GM21526 (cell line): ENCODE data around the gene SMC5.
"Not testable (repeated sequence)": the region's sequence is repeated elsewhere in the genome, so short reads cannot be mapped to it uniquely, and the experiment has no call there.

ENCODE experiments used
- ATAC-seq: cut with Tn5 transposase; IDR thresholded peaks from one replicate; pipeline ENCODE4 v1.9.1; 2021; ENCODE audit warnings: moderate library complexity; ENCODE audit not compliant: unreplicated experiment, low FRiP score

The SMC5 gene

GRCh38 chr9:70262366-70262765, 3.6 kb downstream of the SMC5 start:
- no peak for ATAC-seq

GRCh38 chr9:70262948-70263347, 4.2 kb downstream of the SMC5 start:
- ATAC-seq = no peak

GRCh38 chr9:70263421-70263820, 4.6 kb downstream of the SMC5 start:
- ATAC-seq = no peak

- no peak for ATAC-seq
Measured at GRCh38 chr9:70278305-70278704, 19.5 kb downstream of the SMC5 start.

- no peak for ATAC-seq
Measured at GRCh38 chr9:70283848-70284247, 25.1 kb downstream of the SMC5 start.

GRCh38 chr9:70285246-70285645, 26.5 kb downstream of the SMC5 start:
- ATAC-seq = no peak

GRCh38 chr9:70285981-70286598, 27.3 kb downstream of the SMC5 start:
- no peak for ATAC-seq

- no peak for ATAC-seq
Measured at GRCh38 chr9:70290626-70291025, 31.8 kb downstream of the SMC5 start.

- no peak for ATAC-seq
Measured at GRCh38 chr9:70291446-70291845, 32.7 kb downstream of the SMC5 start.

- no peak for ATAC-seq
Measured at GRCh38 chr9:70292253-70292652, 33.5 kb downstream of the SMC5 start.

GRCh38 chr9:70293214-70293613, 34.4 kb downstream of the SMC5 start:
- ATAC-seq = no peak

- no peak for ATAC-seq
Measured at GRCh38 chr9:70297141-70297540, 38.4 kb downstream of the SMC5 start.

GRCh38 chr9:70298245-70298771, 39.5 kb downstream of the SMC5 start:
- no peak for ATAC-seq

- no peak for ATAC-seq
Measured at GRCh38 chr9:70303268-70303667, 44.5 kb downstream of the SMC5 start.

- no peak for ATAC-seq
Measured at GRCh38 chr9:70304810-70305209, 46.0 kb downstream of the SMC5 start.

GRCh38 chr9:70315389-70315788, 56.6 kb downstream of the SMC5 start:
- no peak for ATAC-seq

GRCh38 chr9:70318002-70318401, 59.2 kb downstream of the SMC5 start:
- no peak for ATAC-seq

- ATAC-seq = no peak
Measured at GRCh38 chr9:70322096-70322495, 63.3 kb downstream of the SMC5 start.

- ATAC-seq = no peak
Measured at GRCh38 chr9:70324963-70325362, 66.2 kb downstream of the SMC5 start.

- ATAC-seq = not testable (repeated sequence)
Measured at GRCh38 chr9:70328625-70329024, 69.8 kb downstream of the SMC5 start.

- ATAC-seq = no peak
Measured at GRCh38 chr9:70340572-70340971, 81.8 kb downstream of the SMC5 start.

- no peak for ATAC-seq
Measured at GRCh38 chr9:70347046-70347445, 88.3 kb downstream of the SMC5 start.

- ATAC-seq = no peak
Measured at GRCh38 chr9:70352356-70352755, 93.6 kb downstream of the SMC5 start.
